GM21390 (cell line): ENCODE data around the gene KAT7.
A peak's percentile ranks its signal among the peaks of the same experiment; 100 is the strongest.
"Not testable (repeated sequence)": the region's sequence is repeated elsewhere in the genome, so short reads cannot be mapped to it uniquely, and the experiment has no call there.

Experiments used
- ATAC-seq: cut with Tn5 transposase; IDR thresholded peaks from one replicate; pipeline ENCODE4 v1.9.1; 2021; ENCODE audit not compliant: unreplicated experiment

Gene KAT7

GRCh38 chr17:49788478-49789242 is at the start of gene KAT7:
Gene KAT7 (plus strand): TSS chr17:49788681. CDS start chr17:49788835, 154 bp downstream.
- ATAC-seq, result peak; percentile 87

- no peak for ATAC-seq
Observed at GRCh38 chr17:49739641-49740271, 48.7 kb upstream of the KAT7 start.

- no peak for ATAC-seq
Observed at GRCh38 chr17:49741009-49741691, 47.3 kb upstream of the KAT7 start.

- ATAC-seq, result no peak
Observed at GRCh38 chr17:49741692-49742076, 46.8 kb upstream of the KAT7 start.

DNA sequence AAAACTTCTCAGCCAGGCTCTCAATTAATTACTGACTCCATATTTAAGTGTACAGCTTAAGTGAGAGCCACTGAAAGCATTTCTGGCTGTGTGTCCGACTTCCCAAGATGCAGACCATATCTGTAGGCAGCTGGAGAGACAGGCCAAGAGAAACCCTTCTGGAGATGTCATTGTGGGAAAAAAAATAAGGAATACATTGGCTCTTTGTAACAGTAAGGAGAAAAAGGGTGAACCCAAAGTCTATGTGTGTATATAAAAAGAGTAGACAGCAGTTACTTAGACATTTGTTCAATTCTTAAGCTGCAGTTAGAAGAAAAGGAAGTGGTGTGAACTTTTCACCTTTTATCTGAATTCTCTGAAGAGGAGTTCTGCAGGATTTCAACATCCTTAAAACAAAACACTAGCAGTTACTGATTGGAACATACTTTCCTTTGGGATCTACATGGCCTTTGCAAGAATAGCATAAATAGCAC is 46.3 kb upstream of the KAT7 start:
- no peak for ATAC-seq

GRCh38 chr17:49745175-49746139 is 43.0 kb upstream of the KAT7 start:
- ATAC-seq, result no peak

DNA sequence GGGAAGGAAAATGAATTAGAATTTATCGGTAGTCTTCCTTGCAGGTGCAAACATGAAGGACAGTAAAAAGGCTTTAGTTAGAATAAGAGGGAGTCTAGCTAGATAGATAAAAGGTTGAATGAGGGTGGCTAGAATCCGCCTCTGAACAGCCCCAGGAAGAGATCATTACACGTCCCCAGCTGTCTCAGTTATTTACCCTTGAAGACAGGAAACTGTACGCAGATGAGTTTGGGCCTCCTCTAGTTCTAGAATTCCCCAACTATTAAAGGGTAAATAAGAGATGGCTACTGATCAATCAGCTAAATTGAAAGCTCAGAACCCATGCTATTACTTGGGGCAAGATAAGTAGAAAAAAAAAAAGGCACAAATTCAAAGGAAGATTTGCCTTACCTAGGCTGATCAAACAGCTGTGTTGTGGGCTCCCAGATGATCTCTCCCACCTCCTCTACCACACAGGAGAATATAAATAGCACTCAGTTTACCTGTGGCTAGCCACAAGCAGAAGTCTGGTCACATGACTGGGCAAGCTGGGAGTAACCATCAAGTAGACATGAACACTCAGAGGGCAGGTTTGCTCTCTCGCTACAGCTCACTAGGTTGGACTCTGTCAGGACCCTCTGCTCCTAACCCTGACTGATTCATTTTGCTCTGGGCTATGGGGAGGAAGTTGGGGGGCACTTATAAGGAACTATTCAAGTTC is 41.5 kb upstream of the KAT7 start:
- ATAC-seq, result peak; percentile 52

GRCh38 chr17:49747632-49748031 is 40.8 kb upstream of the KAT7 start:
- ATAC-seq, result no peak

DNA sequence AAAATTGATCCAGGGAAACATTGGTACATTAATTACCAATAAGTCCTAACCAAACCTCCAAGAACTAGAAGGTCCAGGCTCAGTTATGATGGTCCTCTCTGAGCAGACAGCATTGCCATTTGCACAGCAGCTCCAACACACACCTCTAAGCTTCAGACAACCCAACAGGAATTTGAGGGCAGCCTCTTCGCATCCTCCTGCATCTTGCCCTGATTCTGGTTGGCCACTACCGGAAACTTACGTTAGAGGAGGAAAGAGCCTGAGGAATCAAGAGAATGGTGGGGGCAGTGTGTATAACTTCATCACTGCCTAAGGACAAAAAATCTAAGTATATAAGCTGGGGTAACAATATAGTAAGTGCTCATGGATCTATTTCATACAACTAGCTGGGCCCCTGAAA is 40.3 kb upstream of the KAT7 start:
- ATAC-seq, result no peak

DNA sequence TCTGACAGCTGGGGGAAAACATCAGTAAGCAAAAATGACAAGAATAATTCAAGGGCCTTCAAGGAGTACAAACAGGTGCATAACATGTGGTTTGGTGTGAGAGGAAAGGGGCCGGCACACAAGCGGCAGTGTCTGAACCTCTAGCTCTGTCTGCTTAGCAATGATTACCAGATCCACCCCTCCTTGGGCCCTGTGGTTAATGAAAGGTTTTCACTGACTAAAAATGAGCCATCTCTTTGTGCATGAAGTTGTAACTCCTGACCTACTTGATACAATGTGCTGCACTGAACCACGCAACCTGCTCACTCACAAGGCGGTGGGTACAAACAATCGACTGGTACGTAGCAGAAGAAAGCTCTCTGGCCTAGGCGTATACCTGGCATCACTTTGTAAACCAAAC is 39.7 kb upstream of the KAT7 start:
- ATAC-seq, result peak; percentile 73

- ATAC-seq, result no peak
Observed at GRCh38 chr17:49749730-49750129, 38.8 kb upstream of the KAT7 start.

- ATAC-seq, result no peak
Observed at GRCh38 chr17:49752508-49752907, 36.0 kb upstream of the KAT7 start.

- ATAC-seq, result no peak
Observed at GRCh38 chr17:49753959-49754391, 34.5 kb upstream of the KAT7 start.

DNA sequence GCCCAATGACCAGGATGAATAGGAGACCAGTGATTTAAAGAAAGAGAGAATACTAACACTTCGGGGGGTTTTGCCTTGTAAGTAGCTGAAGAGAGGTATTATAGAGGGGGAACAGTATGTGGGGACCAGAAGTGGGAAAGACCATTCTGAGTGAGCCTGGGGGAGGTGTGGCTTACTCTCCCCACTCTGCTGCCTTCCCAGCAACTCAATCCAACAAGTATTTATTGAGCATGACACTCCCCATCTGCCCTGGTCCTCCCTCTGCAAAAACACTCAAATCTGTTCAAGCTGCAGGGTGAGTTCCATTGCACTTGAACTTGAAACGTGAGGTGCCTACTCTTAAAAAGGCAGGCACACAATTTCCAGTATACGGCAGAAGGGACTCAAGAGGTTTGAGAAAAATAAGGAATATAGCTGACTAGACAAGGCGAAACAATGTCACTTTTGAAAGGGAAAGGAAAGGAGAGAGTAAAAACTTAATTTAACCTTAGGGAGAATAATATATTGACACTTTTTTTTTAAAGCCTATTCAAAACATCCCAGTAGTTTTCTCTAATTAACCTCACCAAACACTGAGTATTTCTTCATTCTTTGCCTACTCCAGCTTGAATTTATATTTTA is 32.7 kb upstream of the KAT7 start:
- no peak for ATAC-seq

GRCh38 chr17:49756323-49757150 is 31.9 kb upstream of the KAT7 start:
- ATAC-seq, result no peak

- no peak for ATAC-seq
Observed at GRCh38 chr17:49757151-49757777, 31.2 kb upstream of the KAT7 start.

DNA sequence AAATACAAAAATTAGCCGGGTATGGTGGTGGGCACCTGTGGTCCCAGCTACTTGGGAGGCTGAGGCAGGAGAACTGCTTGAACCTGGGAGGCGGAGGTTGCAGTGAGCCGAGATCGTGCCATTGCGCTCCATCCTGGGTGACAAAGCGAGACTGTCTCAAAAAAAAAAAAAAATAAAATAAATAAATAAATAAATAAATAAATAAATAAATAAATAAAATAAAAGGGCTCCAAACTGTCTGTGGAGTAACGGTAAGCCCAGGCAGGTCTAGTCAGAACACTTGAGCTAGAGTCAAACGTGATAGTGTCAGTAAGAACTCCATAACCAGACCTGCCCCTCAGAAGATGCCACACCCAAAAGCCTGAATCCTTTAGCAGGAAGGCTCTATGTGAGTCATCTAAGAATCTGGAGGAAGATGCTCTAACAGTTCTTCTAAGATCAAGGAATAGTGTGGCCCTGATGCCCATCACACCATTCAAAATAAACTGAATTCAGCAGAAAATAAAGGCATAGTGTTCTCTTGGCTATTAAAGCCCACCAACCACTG is 29.9 kb upstream of the KAT7 start:
- not testable (repeated sequence) for ATAC-seq

- no peak for ATAC-seq
Observed at GRCh38 chr17:49759203-49759602, 29.3 kb upstream of the KAT7 start.
